HG02623 (cell line): ENCODE measurements around the gene AMBRA1.
"Not testable (repeated sequence)": the region's sequence is repeated elsewhere in the genome, so short reads cannot be mapped to it uniquely, and the experiment has no call there.

Experiments used
- ATAC-seq: cut with Tn5 transposase; IDR thresholded peaks from one replicate; pipeline ENCODE4 v1.9.1; 2021; ENCODE audit warnings: moderate library complexity; ENCODE audit not compliant: unreplicated experiment

Gene AMBRA1

DNA sequence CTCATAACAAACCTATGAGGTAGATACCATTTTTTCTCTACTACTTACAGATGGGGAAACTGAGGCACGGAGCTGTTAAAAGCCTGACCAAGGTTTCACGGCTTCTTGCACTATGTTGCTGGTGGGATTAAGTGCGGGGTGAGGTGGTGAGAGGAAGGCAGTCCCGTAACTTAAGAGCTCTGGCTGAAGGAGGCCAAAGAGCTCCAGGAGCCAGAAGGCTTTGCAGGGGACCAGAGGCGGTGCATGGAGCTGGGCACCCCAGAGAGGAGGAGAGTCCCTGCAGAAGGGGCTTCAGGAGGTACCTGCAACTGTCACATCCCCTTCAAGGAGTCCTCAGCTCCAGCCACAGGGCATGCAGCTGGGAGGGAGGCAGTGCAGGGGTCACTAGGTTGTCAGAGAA is 206.4 kb downstream of the AMBRA1 start:
- ATAC-seq = no peak

DNA sequence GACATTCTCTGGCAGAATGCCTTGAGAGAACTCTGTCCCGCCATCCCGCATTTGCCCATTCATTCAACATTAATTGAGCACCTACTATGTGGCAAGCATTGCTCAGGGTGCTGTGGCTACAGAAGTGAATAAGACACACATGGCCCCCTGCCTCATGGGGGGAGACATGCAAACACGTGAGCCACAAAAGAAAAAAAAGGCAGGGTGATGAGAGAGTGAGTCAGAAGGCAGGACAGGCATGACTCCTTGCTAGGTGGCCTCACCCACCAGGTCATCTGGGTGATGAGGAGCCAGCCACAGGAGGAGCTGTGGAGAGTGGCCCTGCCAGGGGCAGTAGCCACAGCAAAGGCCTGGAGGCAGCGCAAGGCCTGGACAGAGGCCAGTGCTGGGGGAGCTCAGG is 207.1 kb downstream of the AMBRA1 start:
- ATAC-seq = no peak

DNA sequence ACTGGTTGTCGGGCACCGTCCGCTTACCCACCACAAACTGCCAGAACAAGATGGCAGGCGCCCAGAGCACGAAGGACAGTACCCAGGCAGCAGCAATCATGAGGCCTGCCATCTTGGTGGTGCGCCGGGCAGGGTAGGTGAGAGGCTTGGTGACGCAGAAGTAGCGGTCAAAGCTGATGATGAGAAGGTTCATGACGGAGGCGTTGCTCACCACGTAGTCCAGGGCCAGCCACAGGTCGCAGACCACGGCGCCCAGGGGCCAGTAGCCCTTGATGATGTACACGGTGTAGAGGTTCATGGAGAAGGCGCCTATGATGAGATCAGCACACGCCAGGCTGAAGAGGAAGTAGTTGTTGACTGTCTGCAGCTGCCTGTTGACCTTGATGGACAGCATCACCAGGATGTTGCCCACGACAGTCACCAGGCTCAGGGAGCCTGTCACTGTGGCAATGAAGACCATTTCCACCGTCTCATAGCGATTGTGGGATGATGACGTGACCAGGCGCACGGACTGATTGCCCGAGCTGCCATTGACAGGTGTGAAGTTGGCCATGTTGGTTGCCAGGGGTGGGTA is 207.7 kb downstream of the AMBRA1 start:
- ATAC-seq = no peak

DNA sequence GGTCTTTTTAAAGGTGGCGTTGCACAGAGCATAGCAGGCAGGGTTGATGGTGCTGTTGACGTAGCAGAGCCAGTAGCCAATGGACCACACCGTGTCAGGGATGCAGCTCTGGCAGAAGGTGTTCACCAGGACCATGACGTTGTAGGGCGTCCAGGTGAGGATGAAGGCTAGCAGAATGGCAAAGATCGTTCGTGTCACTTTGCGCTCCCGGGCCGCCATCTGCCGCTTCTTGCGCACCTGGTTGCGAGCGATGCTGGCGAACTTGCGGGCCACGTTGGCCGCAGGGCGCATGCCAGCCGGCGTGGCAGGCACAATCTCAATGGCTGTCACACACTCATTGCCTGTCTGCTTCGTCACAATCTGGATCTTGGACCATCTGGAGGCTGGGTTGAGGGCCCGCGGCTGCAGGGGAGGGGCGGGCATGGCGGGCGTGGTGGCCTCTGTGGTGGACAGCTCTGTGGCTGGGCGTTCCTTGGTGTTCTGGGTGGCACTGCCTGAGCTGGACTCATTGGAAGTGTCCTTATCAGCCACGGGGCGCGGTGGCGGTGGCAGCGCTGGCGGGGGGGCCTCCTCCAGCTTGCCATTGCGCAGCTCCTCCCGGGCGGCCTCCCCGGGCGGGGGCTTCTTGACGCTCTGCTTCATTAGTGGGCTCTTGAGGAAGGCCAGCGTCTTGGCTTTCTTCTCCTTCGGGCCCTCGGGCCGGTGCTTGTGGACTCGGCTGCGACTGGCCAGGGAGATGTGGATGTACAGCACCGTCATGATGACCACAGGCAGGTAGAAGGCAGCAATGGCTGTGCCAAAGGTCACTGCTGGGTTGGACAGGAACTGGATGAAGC is 208.4 kb downstream of the AMBRA1 start:
- ATAC-seq = no peak

DNA sequence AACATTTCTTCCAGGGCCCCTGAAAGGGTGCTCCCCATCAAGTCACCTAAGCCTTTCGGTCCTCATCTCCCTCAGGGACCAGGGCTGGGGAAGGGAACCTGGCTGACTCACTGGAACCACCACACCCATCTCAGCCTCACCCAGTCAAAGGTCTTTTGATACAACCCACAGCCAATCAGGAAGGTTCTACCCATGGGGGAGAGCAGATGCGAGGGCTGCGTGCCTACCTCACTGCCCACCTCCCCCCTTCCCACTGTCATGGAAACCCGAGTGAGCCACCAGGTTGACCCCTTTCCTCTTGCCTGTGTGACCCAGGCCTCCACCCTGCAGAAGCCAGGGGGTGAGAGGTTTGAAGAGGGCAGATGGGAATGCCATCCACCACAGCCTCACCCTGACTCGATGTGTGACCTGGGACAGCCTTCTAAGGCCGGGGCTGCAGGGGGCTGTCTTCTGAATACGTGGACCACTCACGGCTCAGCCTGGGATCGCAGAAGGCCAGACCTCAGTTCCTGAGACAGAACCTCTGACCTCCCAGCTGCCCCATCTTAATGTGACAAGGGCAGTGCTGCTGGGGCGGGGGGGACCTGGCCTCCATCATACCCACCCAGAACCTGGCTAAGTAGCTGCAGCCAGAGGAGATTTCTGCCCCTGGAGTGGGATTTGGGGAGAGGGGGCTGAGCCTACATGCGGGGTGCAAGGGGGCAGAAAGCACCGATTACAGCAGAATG is 209.7 kb downstream of the AMBRA1 start:
- no peak for ATAC-seq

DNA sequence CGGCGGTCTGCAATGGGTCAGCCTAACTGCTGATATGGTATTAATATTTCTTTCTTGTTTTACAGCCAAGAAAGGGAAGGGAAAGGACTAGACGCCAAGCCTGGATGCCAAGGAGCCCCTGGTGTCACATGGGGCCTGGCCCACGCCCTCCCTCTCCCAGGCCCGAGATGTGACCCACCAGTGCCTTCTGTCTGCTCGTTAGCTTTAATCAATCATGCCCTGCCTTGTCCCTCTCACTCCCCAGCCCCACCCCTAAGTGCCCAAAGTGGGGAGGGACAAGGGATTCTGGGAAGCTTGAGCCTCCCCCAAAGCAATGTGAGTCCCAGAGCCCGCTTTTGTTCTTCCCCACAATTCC is 210.4 kb downstream of the AMBRA1 start:
- ATAC-seq = no peak

DNA sequence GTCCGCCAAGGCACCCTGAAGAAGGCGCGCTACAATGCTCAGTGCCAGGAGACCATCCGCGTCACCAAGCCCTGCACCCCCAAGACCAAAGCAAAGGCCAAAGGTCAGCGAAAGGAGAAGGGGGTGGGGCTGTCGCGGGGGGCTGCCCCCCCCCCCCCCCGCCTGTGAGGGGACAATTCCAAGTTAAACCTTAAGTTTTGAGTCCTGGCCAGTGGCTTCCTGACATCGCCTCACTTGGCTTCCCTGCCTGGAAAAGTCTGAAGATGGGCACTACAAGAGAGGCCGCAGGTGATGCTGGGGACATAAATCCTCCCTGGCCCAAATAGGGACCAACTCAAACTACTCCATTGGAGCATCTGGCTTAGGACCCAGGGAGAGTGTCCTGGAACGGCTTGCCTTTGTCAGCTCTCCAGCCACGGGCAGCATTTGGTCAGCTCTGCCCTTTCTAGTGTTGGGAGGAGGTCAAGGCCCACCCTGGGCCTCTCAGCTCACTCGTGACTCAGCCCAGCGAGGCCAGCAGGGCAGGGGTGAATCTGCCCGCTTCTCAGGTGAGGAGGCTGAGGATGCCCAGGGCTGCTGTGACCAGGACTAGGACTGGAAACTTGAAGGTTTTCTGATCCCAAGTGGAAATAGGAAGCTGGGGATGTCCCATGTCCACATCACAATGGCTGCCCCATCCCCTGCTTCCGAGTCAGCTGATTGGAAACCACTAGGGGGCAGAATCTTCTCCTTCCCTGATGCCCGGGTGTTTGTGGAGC is 211.0 kb downstream of the AMBRA1 start:
- no peak for ATAC-seq

DNA sequence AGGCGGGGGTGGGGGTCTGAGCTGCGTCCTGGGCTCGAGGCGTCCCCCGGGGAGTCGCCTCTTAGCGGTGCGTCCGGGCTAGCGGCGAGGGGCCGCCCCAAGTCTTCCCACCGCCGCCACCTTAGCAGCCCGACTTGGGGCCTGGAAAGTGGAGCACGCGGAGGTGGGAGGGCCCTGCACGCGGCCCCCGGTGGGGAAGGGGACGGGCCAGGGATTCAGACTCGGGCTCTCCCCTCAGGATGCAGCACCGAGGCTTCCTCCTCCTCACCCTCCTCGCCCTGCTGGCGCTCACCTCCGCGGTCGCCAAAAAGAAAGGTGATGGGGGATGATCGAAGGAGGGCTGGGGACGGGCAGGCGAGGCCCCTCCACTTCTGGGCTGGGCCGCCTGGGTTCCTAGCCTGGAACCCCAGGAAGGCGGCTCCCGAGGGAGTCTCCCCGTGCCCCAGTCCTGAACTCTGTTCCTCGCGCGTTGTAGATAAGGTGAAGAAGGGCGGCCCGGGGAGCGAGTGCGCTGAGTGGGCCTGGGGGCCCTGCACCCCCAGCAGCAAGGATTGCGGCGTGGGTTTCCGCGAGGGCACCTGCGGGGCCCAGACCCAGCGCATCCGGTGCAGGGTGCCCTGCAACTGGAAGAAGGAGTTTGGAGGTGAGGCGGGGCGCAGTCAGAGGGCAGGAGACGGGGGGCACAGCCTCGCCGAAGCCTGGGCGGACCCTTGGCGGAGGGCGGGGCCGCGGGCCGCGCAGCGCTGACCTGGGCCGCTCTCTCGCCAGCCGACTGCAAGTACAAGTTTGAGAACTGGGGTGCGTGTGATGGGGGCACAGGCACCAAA is 211.8 kb downstream of the AMBRA1 start:
- ATAC-seq = no peak

DNA sequence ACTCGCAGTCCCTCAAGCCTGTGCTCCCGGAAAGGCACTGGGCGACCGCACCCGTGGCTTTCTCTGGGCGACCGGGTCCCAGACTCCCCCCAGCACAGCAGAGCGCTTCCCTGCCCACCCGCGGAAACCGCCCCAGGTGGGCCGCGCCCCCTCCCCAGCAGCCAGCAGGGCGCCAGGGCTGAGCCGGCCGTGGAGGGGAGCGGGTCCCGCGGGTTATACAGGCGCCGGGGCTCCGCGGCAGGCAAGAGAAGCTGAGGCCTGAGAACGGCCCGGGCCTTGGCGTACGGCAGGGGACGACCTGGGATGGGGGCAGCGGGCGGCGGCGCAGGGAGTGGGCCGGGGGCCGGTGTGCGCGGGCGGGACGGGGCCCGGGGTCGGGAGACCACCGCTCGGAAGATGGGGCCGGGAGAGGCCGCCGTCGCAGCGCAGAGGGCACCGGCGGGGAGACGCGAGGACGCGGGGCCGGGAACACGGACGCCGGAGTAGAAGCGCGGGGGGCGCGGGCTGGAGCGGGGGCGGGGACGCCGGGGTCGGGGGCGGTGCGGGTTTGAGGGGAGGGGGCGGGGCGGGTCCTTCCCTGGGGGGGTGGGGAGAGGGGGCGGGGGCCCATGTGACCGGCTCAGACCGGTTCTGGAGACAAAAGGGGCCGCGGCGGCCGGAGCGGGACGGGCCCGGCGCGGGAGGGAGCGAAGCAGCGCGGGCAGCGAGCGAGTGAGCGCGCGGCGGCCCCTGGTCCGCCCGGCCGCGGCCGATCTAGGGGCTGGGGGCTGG is 212.6 kb downstream of the AMBRA1 start, which contains the start of gene MDK:
MDK (plus strand) TSS at position 622 of the 771 bp plus-strand sequence. CDS start 389 bp downstream, outside the sequence.
- ATAC-seq = no peak

DNA sequence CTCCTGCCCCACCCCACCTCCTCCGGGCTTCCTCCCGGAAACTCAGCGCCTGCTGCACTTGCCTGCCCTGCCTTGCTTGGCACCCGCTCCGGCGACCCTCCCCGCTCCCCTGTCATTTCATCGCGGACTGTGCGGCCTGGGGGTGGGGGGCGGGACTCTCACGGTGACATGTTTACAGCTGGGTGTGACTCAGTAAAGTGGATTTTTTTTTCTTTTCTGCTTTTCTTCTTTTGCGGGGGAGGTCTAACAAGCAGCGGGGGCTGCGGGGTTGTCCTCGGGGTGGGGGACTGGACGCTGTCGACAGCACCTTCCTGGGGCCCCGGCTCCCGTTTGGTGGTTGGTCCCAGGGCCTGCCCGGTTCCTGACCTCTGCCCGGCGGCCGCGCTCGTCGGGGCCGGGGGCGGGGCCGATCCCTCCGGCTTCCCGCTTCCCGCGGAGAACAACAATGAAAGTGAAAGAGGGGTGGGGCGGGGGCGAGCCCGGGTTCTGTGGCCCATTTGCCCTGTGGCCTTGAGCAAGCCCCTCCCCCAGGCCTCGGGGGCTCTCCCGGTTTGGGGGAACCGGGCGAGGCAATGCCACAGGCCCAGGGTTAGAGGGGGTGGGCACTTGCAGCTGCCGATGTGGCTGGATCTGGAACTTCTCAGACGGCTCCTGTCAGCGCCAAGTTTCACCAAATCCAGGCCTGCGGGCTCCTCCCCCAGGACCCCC is 213.3 kb downstream of the AMBRA1 start:
- no peak for ATAC-seq

DNA sequence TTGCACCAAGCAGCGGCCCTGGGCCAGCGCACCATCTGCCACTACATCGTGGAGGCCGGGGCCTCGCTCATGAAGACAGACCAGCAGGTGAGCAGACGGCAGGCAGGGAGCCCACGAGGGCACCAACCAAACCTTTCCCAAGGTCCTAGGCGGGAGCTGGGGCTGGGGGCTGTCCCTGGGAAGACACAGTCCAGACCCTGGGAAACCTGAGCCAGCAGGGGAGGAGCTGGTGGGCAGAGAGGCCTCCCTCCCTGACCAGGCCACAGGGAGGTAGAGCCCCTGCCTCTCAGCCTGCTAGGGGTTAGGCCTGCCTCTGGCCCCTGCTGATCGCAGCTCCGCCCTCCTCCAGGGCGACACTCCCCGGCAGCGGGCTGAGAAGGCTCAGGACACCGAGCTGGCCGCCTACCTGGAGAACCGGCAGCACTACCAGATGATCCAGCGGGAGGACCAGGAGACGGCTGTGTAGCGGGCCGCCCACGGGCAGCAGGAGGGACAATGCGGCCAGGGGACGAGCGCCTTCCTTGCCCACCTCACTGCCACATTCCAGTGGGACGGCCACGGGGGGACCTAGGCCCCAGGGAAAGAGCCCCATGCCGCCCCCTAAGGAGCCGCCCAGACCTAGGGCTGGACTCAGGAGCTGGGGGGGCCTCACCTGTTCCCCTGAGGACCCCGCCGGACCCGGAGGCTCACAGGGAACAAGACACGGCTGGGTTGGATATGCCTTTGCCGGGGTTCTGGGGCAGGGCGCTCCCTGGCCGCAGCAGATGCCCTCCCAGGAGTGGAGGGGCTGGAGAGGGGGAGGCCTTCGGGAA is 214.1 kb downstream of the AMBRA1 start:
- not testable (repeated sequence) for ATAC-seq

DNA sequence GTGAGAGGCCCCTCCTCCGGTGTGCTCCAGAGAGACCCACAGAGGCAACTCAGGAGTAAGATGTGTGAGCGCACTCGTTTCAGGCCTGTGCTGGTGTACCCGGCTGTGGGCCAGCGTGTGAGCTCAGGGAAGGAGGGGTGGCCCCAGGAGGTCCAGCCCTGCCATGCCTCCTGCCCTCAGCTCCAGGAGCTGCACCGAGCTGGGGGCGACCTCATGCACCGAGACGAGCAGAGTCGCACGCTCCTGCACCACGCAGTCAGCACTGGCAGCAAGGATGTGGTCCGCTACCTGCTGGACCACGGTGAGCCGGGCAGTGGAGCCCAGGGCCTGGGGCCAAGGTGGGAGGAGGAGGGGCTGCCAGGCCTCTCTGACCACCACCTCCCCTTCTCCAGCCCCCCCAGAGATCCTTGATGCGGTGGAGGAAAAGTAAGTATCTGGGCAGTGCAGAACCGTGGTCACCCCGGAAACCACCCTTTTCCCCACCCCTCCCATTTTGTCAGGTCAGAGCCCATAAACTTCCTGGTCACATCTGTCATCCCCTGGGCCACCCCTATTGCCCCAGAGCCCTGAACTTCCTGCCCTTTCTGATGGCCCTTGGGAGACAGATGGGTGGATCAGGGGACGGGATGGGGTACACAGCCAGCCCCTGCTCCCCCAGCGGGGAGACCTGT is 214.9 kb downstream of the AMBRA1 start:
- no peak for ATAC-seq

DNA sequence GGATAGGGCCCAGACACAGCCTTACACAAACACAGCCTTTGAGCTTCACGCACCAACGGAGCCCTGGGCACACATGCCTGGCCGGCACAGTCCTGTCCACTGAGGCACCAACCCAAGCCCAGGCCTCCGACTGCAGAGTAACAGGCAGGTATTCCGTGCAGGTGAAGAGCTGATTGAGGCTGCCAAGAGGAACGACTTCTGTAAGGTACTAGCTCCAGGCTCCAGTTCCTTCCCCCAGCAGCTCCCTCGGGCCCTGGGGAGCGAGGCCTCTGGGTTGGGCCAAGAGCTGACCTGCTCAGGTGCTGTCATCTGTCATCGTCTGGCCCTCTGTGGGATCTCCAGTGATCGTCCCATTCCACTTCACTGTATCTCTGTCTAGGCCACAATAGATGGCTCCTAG is 215.5 kb downstream of the AMBRA1 start:
- no peak for ATAC-seq

DNA sequence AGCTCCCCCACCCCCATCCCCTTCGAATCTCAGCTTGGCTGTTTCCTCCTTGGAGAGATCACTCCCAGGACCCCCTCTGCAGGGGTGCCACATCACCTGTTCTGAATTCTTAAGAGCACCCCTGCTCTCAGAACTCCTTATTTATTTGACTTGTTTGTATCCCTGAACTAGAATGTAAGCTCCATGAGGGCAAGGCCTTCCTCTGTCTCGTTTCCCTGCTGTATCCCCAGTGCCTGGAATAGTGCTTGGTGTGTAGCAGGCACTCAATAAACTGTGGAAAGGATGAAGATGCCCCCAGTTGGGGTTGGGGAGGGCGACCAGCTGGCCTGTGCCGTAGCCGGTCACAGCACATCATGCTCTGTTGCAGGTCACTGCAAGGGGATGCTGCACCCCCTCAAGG is 216.0 kb downstream of the AMBRA1 start:
- ATAC-seq = no peak

DNA sequence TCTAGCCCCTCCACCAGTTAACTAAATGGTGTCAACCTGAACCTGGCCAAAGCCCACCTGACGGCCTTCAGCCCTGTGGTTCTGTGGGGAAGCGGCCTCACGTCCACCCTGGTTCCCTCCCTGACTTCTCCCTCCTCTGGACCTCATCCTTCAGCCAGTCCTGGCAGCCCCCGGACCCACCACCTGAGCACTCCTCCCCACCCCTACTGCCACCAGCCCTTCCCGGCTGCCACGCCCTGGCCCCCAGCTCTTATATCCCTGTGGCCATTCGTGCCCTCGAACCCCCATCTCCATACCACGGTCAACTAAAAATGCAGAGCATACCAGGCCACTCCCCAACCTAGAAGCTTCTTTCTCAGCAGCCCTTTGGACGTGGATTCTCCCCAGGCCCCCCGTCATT is 216.5 kb downstream of the AMBRA1 start:
- no peak for ATAC-seq

DNA sequence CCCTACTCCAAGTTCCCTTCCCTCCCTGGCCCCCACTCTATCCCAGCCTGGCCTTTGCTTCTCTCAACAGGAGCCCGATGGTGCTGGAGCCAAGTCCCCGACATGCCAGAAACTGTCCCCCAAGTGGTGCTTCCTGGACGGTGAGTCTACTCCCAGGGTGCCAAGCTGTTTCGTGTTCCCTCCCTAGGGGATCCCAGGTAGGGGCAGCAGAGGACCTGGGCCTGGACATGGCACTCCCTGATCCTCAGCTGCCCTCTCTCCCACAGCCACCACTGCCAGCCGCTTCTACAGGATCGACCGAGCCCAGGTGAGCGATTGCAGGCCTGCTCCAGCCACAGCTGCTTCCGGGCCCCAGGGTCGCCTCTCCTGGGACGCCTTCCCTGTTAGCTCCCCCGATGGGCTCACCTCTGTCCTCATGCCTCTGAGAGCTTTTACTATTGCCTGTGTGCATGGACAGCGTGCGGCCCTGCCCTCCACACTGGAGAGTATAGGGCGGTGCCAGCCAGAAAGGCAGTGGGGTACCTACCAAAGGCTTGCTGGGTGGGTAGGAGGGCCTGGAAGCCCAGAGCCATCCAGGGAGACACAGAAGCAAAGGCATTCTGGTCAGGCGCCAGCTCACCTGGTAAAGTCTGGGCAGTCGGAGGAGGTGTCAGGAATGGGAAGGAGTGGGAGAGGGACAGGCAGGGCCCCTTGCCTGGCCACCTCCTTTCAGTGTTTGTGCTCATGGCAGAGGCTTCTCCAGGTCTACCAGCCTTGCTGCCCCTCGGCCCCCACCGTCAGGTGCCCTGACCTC is 217.4 kb downstream of the AMBRA1 start:
- no peak for ATAC-seq
